B cell (primary cell): ENCODE results near the gene SETD1A.

Source experiments
- EZH2 ChIP-seq: IDR thresholded peaks from 2 replicates; pipeline ENCODE4 v1.6.1; 2012; ENCODE audit warnings: borderline replicate concordance, low read depth, mild to moderate bottlenecking, moderate library complexity, low read length; ENCODE audit not compliant: insufficient read depth, poor library complexity, severe bottlenecking
- TF ChIP-seq, protein P1 (sequence below): fragments of 200-600 bp; IDR thresholded peaks from one replicate; pipeline ENCODE4 v1.8.0; 2022; ENCODE audit warnings: antibody characterized with exemption, mild to moderate bottlenecking

DNA sequence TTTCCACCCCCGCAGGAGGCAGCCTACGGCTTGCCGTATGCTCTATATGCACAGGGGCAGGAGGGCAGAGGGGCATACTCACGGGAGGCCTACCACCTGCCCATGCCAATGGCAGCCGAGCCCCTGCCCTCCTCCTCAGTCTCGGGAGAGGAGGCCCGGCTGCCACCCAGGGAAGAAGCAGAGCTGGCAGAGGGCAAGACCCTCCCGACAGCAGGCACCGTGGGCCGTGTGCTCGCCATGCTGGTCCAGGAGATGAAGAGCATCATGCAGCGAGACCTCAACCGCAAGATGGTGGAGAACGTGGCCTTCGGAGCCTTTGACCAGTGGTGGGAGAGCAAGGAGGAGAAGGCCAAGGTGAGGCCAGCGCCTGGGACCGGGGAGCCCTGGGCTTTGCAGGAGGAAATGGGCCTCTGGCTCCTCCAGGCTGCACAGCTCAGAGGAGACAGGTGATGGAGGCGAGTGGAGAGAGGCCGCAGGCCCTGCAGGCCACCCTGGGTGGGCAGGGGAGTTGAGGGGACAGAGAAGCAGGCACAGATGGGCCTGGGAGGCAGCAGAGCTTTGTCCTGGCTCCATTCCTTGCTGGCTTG, 8.6 kb downstream of the SETD1A start:
- TF ChIP-seq, protein P1, sequence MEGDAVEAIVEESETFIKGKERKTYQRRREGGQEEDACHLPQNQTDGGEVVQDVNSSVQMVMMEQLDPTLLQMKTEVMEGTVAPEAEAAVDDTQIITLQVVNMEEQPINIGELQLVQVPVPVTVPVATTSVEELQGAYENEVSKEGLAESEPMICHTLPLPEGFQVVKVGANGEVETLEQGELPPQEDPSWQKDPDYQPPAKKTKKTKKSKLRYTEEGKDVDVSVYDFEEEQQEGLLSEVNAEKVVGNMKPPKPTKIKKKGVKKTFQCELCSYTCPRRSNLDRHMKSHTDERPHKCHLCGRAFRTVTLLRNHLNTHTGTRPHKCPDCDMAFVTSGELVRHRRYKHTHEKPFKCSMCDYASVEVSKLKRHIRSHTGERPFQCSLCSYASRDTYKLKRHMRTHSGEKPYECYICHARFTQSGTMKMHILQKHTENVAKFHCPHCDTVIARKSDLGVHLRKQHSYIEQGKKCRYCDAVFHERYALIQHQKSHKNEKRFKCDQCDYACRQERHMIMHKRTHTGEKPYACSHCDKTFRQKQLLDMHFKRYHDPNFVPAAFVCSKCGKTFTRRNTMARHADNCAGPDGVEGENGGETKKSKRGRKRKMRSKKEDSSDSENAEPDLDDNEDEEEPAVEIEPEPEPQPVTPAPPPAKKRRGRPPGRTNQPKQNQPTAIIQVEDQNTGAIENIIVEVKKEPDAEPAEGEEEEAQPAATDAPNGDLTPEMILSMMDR: no peak
- TF ChIP-seq EZH2: no peak
